DMS 273 treated with DMSO at 0.1 percent for 48 hours (cell line): ENCODE data around the gene IYD.
"Not testable (repeated sequence)": the region's sequence is repeated elsewhere in the genome, so short reads cannot be mapped to it uniquely, and the experiment has no call there.

Experiments
- DNase-seq: peaks from one replicate; lab custom pipeline; 2025; lab: John Stamatoyannopoulos, UW

Gene IYD

DNA sequence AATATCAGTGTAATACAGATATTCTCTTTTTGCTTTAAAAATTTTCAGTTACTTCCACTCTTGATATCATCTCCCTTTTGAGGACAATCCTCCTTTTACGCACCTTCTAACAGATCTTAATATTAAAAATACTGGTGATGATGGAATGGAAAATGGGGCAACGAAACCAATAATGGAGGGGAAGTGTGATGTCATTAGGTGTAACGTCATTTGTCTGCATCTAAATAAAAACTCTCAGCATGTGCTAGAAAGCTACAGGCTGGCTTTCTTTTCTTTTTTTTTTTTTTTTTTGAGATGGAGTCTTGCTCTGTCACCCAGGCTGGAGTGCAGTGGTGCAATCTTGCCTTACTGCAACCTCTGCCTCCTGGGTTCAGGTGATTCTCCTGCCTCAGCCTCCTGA is 66.5 kb downstream of the IYD start:
- no peak for DNase-seq

DNA sequence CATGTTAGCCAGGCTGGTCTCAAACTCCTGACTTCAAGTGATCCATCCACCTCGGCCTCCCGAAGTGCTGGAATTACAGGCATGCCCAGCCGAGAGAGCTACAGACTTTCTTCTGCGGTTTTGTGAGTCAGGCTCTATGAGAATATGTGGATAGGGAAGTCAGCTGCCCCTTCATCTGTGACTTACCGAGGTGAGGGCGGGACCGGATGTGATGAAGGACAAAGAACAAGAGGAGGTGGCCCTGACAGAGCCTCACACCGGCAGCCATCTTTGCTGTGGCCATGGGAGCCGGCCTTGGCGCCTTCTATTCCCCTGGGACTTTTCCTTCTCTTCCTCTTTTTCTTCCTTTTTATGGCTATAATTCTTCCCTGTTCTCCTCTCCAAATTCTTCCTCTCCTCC is 67.0 kb downstream of the IYD start:
- no peak for DNase-seq

DNA sequence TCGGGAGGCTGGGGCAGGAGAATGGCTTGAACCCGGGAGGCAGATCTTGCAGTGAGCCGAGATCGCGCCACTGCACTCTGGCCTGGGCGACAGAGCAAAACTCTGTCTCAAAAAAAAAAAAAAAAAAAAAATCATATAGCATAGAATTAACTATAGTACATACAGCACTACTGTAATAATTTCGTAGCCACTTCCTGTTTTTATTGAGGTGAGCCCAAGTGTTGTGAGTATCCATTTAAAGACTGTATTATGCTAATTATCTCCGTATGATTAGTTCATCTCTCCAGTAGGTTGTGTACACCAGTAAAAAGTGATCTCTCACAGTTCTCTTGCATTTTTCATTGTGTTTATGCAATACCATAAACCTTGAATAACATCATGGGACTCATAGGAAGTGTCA is 70.6 kb downstream of the IYD start:
- DNase-seq = no peak

DNA sequence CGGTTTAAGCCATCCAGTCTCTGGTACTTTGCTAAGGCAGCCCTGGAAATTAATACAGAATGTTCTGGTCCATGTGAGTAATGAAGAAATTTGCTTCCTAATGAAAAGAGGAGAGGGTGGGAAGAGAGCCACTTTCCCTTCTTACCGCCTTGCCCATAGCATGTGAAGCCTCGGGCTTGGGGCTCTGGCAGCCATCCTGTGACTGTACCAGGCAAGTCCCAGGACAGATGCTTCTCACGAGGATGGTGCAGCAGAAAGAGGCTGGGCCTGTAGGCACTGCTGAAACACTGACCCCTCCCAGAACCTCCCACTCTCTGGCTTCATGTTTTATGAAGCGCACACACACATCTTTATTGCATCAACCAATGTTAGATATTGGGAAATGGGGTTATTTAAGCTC is 74.8 kb downstream of the IYD start:
- no peak for DNase-seq

DNA sequence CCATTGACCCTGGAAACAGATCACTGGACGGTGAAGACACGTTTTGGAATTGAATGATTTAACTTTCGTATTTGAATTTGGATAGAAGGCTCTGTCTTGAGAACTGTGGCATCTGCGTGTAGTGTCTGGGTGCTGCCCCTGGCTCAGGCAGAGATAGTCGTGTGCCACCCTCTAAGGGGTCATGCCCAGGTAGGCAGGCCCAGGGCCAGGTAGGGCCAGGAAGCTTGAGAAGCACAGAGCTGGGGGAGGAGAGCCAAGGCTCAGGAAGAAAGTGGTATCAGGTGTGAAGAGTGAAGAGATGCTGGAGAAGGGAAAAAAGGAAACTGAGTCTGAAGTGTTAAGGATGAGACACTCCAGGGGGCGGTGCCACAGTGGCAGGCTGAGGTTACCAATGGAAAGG is 75.5 kb downstream of the IYD start:
- no peak for DNase-seq

DNA sequence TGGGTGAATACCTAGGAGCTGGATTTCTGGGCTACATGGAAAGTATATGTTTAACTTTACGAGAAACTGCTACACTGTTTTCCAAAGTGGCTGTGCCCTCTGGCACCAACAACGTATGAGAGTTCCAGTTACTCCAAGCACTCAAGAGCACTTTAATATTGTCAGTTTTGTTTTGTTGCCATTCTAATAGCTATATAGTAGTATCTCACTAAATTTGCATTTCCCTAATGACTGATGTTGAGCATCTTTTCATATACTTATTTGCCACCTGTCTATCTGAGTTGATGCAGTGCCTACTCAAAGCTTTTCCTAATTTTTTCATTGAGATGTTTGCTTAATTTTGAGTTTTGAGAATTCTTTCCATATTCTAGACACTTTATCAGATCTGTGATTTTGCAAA is 76.7 kb downstream of the IYD start:
- DNase-seq = no peak

DNA sequence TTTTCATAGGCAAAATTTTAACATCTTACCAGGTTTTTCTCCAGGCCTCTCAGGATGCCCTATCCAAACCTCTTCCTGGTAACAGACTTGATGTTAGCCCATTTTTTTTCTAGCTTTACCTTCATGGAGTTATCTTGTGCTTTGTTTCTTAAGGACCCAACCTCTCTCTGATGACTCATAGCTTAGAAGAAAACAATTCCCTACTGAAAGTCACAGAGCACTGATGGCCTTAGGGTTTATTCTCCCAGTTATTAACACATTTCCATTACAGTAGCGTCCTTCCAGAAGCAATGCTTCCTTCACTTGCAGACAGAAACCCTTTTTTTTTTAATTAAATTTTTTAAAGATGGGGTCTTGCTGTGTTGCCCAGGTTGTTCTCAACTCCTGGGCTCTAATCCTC is 79.4 kb downstream of the IYD start:
- no peak for DNase-seq

DNA sequence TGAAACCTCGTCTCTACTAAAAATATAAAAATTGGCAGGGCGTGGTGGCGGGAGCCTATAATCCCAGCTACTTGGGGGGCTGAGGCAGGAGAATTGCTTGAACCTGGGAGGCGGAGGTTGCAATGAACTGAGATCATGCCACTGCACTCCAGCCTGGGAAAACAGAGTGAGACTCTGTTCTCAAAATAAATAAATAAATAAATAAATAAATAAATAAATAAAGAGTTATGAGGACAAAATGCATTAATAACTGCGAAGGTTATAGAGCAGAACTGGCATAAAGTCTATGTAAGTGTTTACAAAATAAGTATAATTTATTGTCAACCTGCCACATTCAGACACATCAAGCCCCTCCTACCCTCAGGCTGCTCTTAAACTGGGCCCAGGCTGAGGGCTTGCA is 80.2 kb downstream of the IYD start:
- not testable (repeated sequence) for DNase-seq

DNA sequence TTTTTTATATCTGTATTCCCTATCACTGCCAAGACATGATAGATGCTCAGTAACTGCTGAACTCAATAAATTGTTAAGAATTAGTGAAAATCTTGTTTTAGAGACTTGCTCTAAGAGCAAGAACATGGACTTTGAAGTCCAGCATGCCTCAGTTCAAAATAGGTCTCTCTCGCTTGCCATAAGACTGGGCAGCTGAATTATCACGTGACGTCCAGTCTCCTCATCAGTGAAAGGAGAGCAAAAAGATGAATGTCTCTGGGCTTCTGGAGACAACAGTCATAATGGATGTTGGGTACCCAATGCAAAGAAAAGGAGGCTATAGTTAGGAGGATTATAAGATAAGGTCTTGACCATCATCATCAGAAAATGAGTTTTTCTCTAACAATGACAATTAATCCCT is 82.1 kb downstream of the IYD start:
- DNase-seq = no peak

DNA sequence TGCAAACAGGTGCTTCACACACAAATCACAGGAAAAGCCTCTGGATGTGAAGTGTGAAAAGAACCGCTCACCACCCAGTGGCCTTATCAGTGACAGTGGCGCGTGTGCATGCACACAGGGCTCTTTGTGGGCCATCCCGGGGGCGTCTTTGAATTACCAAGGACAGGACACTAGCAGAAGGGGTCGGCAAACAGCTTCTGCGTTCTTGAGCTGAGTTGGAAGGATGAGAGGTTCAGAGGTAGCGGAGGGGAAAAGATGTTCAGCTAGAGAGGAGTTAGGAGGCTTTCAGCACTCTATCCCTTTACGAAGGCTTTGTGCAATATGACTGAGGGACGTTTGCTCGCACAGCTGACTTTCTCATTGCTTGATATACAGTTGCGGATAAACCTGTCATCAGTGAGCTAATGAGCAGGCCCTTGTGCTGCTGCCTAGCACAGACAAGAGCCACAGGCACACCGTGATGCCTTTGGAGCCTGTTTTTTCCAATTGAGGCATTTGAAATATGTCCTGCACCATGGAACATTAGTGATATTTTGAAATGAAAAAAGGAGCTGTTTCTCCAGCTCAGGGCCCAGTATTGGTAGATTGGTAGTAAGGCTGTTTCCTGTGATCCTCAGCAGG is 83.1 kb downstream of the IYD start:
- DNase-seq = no peak

DNA sequence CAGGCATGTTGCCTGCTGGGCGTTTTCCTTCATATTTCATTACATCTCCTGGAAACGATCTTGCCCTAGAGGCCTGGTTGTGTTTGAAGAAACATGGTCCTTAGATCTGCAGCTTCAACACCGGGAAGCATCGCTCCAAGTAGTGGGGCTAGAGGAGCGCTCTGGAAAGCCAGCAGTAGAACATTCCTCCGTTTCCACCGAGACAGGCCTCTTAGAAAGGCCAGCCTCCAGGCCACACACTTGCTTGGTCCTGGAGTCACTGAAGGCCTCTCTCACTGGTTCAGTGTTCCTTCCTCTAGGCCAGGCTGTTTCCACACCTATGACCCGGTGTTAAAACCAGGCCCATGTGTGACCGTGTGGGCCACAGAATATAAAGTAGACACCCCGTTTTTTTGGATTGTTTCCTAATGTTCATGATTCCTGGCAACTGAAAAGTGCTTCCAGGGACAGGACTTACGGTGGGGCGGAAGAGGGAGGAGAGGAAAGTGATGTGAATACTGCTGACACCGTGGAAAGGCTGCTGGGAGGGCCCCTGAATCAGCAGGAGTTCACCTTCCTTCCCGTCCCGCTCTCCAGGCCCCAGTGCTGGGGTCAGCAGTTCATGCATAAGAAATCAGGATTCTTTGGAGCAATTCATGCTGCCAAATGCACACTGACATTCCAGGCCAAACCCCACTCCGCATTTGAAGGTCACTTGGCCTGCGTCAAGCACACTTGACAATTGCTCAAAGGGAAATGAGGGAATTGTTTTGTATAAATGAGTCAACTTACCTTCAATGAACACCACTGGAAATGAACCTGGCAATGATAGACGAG is 83.8 kb downstream of the IYD start:
- no peak for DNase-seq

DNA sequence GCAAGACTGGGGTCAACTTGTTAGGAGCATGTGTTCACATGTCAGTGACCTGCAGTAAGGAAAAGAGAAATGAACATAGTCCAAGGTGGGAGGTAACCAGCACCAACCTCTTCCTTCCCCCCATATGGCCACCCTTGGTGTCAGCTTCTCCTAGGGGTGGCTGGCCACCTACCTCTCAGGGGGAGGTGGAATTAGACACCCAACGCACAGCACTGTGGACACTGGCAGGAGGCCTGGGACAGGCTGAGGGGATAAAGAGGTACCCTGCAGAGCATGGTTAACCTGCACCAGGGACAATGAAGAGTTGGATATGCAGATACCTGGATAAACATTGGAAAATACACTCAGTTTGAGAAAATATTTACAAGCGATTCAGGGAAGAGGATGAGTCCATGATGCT is 84.5 kb downstream of the IYD start:
- no peak for DNase-seq
